GM23248 (cell line): ENCODE results near the gene SPATA31D4. TPM values are rescaled to one million over a fixed set of nuclear protein-coding genes. Genes with fewer than 3 reads are reported as not detected.

Experiments
- DNase-seq: peaks from one replicate; pipeline ENCODE4 v3.0.0-alpha.2; 2015
- H2AFZ ChIP-seq: fragments of 200-600 bp; sonication (generic); 2 replicates; pipeline ENCODE4 v1.6.1; 2016; ENCODE audit warnings: antibody characterized with exemption
- H3F3A ChIP-seq: fragments of 200-600 bp; sonication (generic); 2 replicates; pipeline ENCODE4 v1.6.1; 2016; ENCODE audit warnings: mild to moderate bottlenecking, antibody characterized with exemption, mixed run types; ENCODE audit not compliant: insufficient read depth
- H3K27ac ChIP-seq: fragments of 200-600 bp; sonication (generic); 2 replicates; pipeline ENCODE4 v1.5.1; 2016; ENCODE audit warnings: mild to moderate bottlenecking
- H3K27me3 ChIP-seq: fragments of 200-600 bp; sonication (generic); replicated peaks from 2 replicates; pipeline ENCODE4 v1.6.1; 2016; ENCODE audit warnings: mild to moderate bottlenecking; ENCODE audit not compliant: insufficient read depth
- H3K36me3 ChIP-seq: fragments of 200-600 bp; sonication (generic); 2 replicates; pipeline ENCODE4 v1.6.1; 2016; ENCODE audit warnings: low read depth, mild to moderate bottlenecking
- H3K4me1 ChIP-seq: fragments of 200-600 bp; sonication (generic); 2 replicates; pipeline ENCODE4 v1.6.1; 2016; ENCODE audit warnings: mild to moderate bottlenecking; ENCODE audit not compliant: insufficient read depth
- H3K4me2 ChIP-seq: fragments of 200-600 bp; sonication (generic); one replicate; pipeline ENCODE4 v1.6.1; 2016; ENCODE audit warnings: mild to moderate bottlenecking; ENCODE audit not compliant: unreplicated experiment
- H3K4me3 ChIP-seq: fragments of 200-600 bp; sonication (generic); 2 replicates; pipeline ENCODE4 v1.5.1; 2016; ENCODE audit warnings: mild to moderate bottlenecking
- H3K79me2 ChIP-seq: fragments of 200-600 bp; sonication (generic); 2 replicates; pipeline ENCODE4 v1.6.1; 2016; ENCODE audit warnings: mild to moderate bottlenecking; ENCODE audit not compliant: insufficient read depth
- H3K9ac ChIP-seq: fragments of 200-600 bp; sonication (generic); 2 replicates; pipeline ENCODE4 v1.6.1; 2016; ENCODE audit warnings: mild to moderate bottlenecking
- H3K9me2 ChIP-seq: fragments of 200-600 bp; sonication (generic); 2 replicates; pipeline ENCODE4 v1.6.1; 2016; ENCODE audit warnings: mixed run types, mild to moderate bottlenecking, moderate library complexity; ENCODE audit not compliant: insufficient read depth
- H3K9me3 ChIP-seq: fragments of 200-600 bp; sonication (generic); one replicate; pipeline ENCODE4 v1.6.1; 2017; ENCODE audit warnings: low read depth
- H4K20me1 ChIP-seq: fragments of 200-600 bp; sonication (generic); 2 replicates; pipeline ENCODE4 v1.6.0; 2016; ENCODE audit not compliant: insufficient read depth
- EZH2 ChIP-seq: fragments of 200-600 bp; sonication (generic); IDR thresholded peaks from 2 replicates; pipeline ENCODE4 v1.6.1; 2018; ENCODE audit warnings: antibody characterized with exemption, mild to moderate bottlenecking; ENCODE audit not compliant: insufficient read depth, poor library complexity, severe bottlenecking
- EZH2phosphoT487 ChIP-seq: fragments of 200-600 bp; sonication (generic); IDR thresholded peaks from 2 replicates; pipeline ENCODE4 v1.6.1; 2018; ENCODE audit warnings: antibody characterized with exemption, moderate library complexity, mild to moderate bottlenecking, low read depth; ENCODE audit not compliant: insufficient read depth
- WGBS, 2 experiments: methylation state at CpG; one replicate each; pipeline ENCODE4 v1.1.6; 2015 to 2017; ENCODE audit warnings: low lambda C conversion rate in 2 of 2, low coverage in 1 of 2; ENCODE audit errors: missing lambda C conversion rate in 2 of 2; 5-methylcytosine and 5-hydroxymethylcytosine counted together
- in situ Hi-C: fragments of 300-500 bp; cut with MboI; formaldehyde crosslinking; loops from 2 replicates; pipeline ENCODE4 v1.15.0; 2020
- polyA plus RNA-seq: library from polyadenylated mRNA; unstranded; fragments of >200 nt; fragmentation: Nextera tagmentation; extraction: Ambion mirVana; gene quantifications from 2 replicates; pipeline ENCODE4 v1.2.1, GENCODE V29; 2016
- total RNA-seq: library from RNA; depleted of rRNA; stranded (reverse); fragments of >200 nt; shearing (Covaris generic); gene quantifications from 2 replicates; pipeline ENCODE4 v1.2.3, GENCODE V29; 2014

SPATA31D4 gene
- total and polyA plus RNA-seq, 2 experiments from 2014 or later, result not detected

DNA sequence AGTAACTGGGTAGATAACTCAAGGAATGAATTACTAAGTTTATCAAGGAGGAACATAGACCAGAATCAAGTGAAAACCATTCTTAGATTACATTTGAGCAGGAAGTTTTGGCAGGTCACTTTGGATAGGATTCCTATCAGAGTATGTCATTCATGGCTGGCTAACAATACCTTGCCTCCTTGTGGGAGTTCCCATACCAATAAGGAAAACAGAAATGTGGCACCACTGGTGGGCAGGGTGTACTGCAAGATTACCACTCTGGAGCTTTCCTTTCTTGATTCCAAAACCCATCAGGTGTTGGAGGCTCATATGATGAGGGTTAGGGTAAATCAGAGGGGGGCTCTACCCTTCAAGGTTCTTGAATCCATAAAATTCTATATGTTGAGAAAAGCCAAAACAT, 41.7 kb downstream of the SPATA31D4 start:
- no peaks in the 10 kb centered on the region for H3K4me1 ChIP-seq
- no peak overlapping the region for H3K4me2 ChIP-seq
- DNase-seq, result peak; percentile 33
- H3K9me2 ChIP-seq, result no peaks in the 10 kb centered on the region
- no peaks in the 10 kb centered on the region for H3K9me3 ChIP-seq
- no peak overlapping the region for H2AFZ ChIP-seq
- H3K9ac ChIP-seq, result no peak overlapping the region
- no peaks in the 10 kb centered on the region for H3K36me3 ChIP-seq
- no peaks in the 10 kb centered on the region; the same call in 1 of the 2 replicates for H3K27me3 ChIP-seq
- no peaks in the 10 kb centered on the region for H3K79me2 ChIP-seq
- H3K4me3 ChIP-seq, result no peak overlapping the region
- TF ChIP-seq EZH2phosphoT487 (no peak), EZH2 (no peak)
- no peak overlapping the region for H3K27ac ChIP-seq
- H4K20me1 ChIP-seq, result no peaks in the 10 kb centered on the region
- in situ Hi-C loops, result no loop called here
- no peaks in the 10 kb centered on the region for H3F3A ChIP-seq

DNA sequence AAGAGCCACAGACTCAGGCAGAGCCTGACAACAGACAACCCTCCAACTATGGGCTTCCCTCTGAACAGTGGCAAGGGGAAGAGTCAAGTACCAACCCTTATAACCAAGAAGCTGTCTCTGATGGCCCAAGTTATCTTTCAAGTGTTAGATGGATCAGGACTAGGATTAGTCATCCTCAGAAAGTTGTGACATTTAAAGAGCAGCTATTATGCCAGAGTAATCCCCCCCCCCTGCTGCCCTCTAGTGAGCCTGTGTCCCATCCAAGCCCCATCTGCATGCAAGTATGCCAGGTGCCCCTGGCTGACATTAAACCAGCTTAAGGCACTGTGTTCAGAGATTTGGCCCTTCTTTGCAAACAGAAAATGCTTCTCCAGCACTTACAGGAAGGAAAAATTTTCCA, 43.5 kb downstream of the SPATA31D4 start:
- no peak overlapping the region for H3K4me3 ChIP-seq
- no peaks in the 10 kb centered on the region for H3K79me2 ChIP-seq
- in situ Hi-C loops, result no loop called here
- no peak overlapping the region for H3K4me2 ChIP-seq
- no peaks in the 10 kb centered on the region for H3K9me3 ChIP-seq
- H3K9ac ChIP-seq, result no peak overlapping the region
- no peak for TF ChIP-seq EZH2phosphoT487
- no peaks in the 10 kb centered on the region; the same call in 1 of the 2 replicates for H3K27me3 ChIP-seq
- H3K9me2 ChIP-seq, result no peaks in the 10 kb centered on the region
- no peak for DNase-seq
- no peaks in the 10 kb centered on the region for H3K4me1 ChIP-seq
- no peak overlapping the region for H2AFZ ChIP-seq
- H3K27ac ChIP-seq, result no peak overlapping the region
- H3F3A ChIP-seq, result no peaks in the 10 kb centered on the region
- no peaks in the 10 kb centered on the region for H3K36me3 ChIP-seq
- no peaks in the 10 kb centered on the region for H4K20me1 ChIP-seq

DNA sequence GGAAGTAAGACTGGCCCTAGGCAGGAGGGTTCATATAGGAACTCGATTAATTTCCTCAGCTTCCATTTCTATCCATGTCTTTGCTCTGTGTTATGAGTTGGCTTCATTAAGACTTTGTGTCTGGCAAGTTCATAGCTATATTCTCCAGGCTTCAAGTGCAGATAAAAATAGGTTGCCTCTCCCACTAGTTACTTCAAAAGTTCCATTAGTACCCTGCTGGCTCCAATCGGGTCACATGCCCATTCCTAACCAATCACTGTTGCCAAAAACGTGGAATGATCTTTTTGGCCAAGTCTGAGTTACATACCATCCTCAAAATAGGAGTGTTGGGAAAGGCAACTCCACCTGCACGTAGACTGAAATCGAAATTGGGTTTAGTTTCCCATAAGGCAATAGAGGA, 46.5 kb downstream of the SPATA31D4 start:
- H3K27ac ChIP-seq, result no peak overlapping the region
- H3K9ac ChIP-seq, result no peak overlapping the region
- no peaks in the 10 kb centered on the region for H3F3A ChIP-seq
- no peak overlapping the region for H2AFZ ChIP-seq
- in situ Hi-C loops, result no loop called here
- H3K79me2 ChIP-seq, result no peaks in the 10 kb centered on the region
- no peaks in the 10 kb centered on the region for H3K9me3 ChIP-seq
- WGBS, 2 experiments, result 28 to 37% methylated on average over 5 of the region's 5 CpGs
- H3K36me3 ChIP-seq, result no peaks in the 10 kb centered on the region
- DNase-seq, result no peak
- H3K4me1 ChIP-seq, result peaks cover 6% of the 10 kb centered on the region; the same call in 1 of the 2 replicates
- H4K20me1 ChIP-seq, result no peaks in the 10 kb centered on the region
- no peaks in the 10 kb centered on the region; the same call in 1 of the 2 replicates for H3K27me3 ChIP-seq
- H3K4me2 ChIP-seq, result no peak overlapping the region
- TF ChIP-seq EZH2phosphoT487 (no peak), EZH2 (no peak)
- no peaks in the 10 kb centered on the region for H3K9me2 ChIP-seq
- no peak overlapping the region for H3K4me3 ChIP-seq

DNA sequence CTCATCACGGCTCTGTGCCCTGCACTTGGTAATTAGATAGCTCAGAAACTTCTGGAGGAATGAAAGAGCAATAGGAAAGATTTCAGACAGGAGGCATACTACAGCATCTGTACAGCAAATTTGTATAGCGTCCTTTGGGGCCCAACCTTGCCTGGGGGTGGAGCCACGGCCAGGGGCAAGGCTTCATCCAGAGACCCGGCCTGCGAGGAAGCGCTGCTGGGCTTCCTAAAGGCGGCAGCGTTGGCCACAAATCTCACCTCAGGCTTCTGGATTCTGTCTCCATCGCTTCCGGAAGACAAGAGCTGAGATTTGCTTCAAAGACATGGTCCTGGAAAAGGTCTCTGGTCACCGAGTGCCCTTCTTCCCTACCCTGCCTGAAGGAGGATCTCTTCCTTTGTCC, 48.1 kb downstream of the SPATA31D4 start:
- Histone ChIP-seq H3K27ac (no peak overlapping the region), H3K9ac (no peak overlapping the region), H3K79me2 (no peaks in the 10 kb centered on the region), H3K36me3 (no peaks in the 10 kb centered on the region), H3K4me3 (no peak overlapping the region), H3K9me2 (no peaks in the 10 kb centered on the region), H3K4me1 (peaks cover 19% of the 10 kb centered on the region), H3F3A (0 out of 2 replicates have a peak, but pooled peaks cover 9% of the 10 kb centered on the region), H3K4me2 (no peak overlapping the region), H4K20me1 (no peaks in the 10 kb centered on the region), H2AFZ (no peak overlapping the region), H3K9me3 (no peaks in the 10 kb centered on the region), H3K27me3 (no peaks in the 10 kb centered on the region; the same call in 1 of the 2 replicates)
- TF ChIP-seq EZH2phosphoT487 (no peak), EZH2 (no peak)
- in situ Hi-C loops, result no loop called here
- 59 to 65% methylated on average over 10 to 11 of the region's 11 CpGs for WGBS, 2 experiments
- DNase-seq, result no peak

DNA sequence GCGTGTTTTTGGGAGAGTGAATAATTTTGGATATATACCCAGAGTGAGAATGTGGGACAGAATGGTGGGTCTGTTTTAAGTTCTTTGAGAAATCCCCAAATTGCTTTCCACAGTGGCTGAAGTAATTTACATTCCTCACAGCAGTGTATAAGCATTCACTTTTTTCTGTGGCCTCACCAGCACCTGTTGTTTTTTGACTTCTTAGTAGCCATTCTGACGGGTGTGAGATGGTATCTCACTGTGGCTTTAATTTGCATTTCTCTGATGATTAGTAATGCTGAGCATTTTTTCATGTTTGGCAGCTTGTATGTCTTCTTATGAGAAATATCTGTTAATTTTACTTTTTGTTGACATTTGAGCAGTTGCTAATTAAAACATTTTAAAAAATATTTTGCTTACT, 51.0 kb downstream of the SPATA31D4 start:
- no peaks in the 10 kb centered on the region for H3K27me3 ChIP-seq
- no peaks in the 10 kb centered on the region for H3K36me3 ChIP-seq
- in situ Hi-C loops, result no loop called here
- H3K9ac ChIP-seq, result no peak overlapping the region
- H3K79me2 ChIP-seq, result no peaks in the 10 kb centered on the region
- no peak overlapping the region for H3K4me3 ChIP-seq
- no peak overlapping the region for H3K27ac ChIP-seq
- no peaks in the 10 kb centered on the region for H3K9me3 ChIP-seq
- TF ChIP-seq EZH2 (no peak), EZH2phosphoT487 (no peak)
- no peak overlapping the region for H2AFZ ChIP-seq
- no peak for DNase-seq
- no peaks in the 10 kb centered on the region for H3K9me2 ChIP-seq
- H3K4me2 ChIP-seq, result no peak overlapping the region
- 0 out of 2 replicates have a peak, but pooled peaks cover 9% of the 10 kb centered on the region for H3F3A ChIP-seq
- no peaks in the 10 kb centered on the region for H4K20me1 ChIP-seq
- H3K4me1 ChIP-seq, result peaks cover 19% of the 10 kb centered on the region
- WGBS, 2 experiments, result 71 to 74% methylated on average over 2 of the region's 2 CpGs
